ENCODE measurements around the gene ADGRL3. TPM values are rescaled to one million over a fixed set of nuclear protein-coding genes. Genes with fewer than 3 reads are reported as not detected.

The ADGRL3 gene
- total and polyA plus RNA-seq, 4 donors = 0.07 to 1.7 (median 0.82) TPM

DNA sequence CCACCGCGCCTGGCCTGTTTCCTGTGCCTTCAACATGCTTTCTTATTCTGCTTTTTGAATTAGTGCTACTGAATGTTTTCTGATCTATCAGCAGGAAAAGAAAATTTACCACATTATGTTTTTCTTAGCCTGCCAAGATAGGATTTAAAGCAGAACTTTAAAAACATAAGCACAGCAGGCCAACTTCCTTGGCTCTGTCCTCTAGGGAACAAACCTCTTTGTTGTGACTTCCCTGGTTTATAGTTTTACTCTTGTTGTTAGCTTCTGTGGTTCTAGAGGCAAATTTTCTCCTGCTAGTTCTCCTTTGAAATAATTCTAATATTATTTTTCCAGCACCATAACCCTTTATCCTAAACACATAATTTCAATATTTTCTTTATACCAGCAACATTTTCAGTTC, 605.1 kb downstream of the ADGRL3 start:
- Histone ChIP-seq H3K27ac (ENCODE audit: low read depth in 1 of 2, low read length in 2 of 2) (no peak overlapping the region), H3K4me1 (ENCODE audit: control insufficient read depth in 4 of 4, insufficient read depth in 4 of 4, low read length in 3 of 4) (peaks cover 0 to 4% (median 3%) of the 10 kb centered on the region in 4 donors), H3K36me3 (ENCODE audit: control insufficient read depth in 4 of 4, insufficient read depth in 3 of 4, low read depth in 1 of 4, low read length in 3 of 4) (no peaks in the 10 kb centered on the region), H3K27me3 (ENCODE audit: control insufficient read depth in 4 of 4, insufficient read depth in 4 of 4, low read length in 3 of 4) (no peaks in the 10 kb centered on the region), H3K9ac (ENCODE audit: low read depth in 1 of 2, low read length in 2 of 2) (no peak overlapping the region), H3K4me3 (ENCODE audit: low read depth in 1 of 3, low read length in 3 of 3) (no peak overlapping the region), H3K9me3 (ENCODE audit: control insufficient read depth in 4 of 4, low read length in 3 of 4) (no peaks in the 10 kb centered on the region)
- TF ChIP-seq YY1 (IDR thresholded peaks at IDR 0.05) = no peak
- TF ChIP-seq, protein P1, sequence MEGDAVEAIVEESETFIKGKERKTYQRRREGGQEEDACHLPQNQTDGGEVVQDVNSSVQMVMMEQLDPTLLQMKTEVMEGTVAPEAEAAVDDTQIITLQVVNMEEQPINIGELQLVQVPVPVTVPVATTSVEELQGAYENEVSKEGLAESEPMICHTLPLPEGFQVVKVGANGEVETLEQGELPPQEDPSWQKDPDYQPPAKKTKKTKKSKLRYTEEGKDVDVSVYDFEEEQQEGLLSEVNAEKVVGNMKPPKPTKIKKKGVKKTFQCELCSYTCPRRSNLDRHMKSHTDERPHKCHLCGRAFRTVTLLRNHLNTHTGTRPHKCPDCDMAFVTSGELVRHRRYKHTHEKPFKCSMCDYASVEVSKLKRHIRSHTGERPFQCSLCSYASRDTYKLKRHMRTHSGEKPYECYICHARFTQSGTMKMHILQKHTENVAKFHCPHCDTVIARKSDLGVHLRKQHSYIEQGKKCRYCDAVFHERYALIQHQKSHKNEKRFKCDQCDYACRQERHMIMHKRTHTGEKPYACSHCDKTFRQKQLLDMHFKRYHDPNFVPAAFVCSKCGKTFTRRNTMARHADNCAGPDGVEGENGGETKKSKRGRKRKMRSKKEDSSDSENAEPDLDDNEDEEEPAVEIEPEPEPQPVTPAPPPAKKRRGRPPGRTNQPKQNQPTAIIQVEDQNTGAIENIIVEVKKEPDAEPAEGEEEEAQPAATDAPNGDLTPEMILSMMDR (IDR thresholded peaks at IDR 0.05; ENCODE audit: low read depth, low read length, missing input control) = no peak
- no peak for TF ChIP-seq GABPA (IDR thresholded peaks at IDR 0.05 in 1 of 2, conservative IDR thresholded peaks at IDR 0.05 in 1 of 2)
- TF ChIP-seq, protein P2, sequence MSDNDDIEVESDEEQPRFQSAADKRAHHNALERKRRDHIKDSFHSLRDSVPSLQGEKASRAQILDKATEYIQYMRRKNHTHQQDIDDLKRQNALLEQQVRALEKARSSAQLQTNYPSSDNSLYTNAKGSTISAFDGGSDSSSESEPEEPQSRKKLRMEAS (IDR thresholded peaks at IDR 0.05) = no peak
- TF ChIP-seq, protein P3, sequence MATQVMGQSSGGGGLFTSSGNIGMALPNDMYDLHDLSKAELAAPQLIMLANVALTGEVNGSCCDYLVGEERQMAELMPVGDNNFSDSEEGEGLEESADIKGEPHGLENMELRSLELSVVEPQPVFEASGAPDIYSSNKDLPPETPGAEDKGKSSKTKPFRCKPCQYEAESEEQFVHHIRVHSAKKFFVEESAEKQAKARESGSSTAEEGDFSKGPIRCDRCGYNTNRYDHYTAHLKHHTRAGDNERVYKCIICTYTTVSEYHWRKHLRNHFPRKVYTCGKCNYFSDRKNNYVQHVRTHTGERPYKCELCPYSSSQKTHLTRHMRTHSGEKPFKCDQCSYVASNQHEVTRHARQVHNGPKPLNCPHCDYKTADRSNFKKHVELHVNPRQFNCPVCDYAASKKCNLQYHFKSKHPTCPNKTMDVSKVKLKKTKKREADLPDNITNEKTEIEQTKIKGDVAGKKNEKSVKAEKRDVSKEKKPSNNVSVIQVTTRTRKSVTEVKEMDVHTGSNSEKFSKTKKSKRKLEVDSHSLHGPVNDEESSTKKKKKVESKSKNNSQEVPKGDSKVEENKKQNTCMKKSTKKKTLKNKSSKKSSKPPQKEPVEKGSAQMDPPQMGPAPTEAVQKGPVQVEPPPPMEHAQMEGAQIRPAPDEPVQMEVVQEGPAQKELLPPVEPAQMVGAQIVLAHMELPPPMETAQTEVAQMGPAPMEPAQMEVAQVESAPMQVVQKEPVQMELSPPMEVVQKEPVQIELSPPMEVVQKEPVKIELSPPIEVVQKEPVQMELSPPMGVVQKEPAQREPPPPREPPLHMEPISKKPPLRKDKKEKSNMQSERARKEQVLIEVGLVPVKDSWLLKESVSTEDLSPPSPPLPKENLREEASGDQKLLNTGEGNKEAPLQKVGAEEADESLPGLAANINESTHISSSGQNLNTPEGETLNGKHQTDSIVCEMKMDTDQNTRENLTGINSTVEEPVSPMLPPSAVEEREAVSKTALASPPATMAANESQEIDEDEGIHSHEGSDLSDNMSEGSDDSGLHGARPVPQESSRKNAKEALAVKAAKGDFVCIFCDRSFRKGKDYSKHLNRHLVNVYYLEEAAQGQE (IDR thresholded peaks at IDR 0.05) = no peak
- no peak for TF ChIP-seq FOXA1 (IDR thresholded peaks at IDR 0.05)
- no peak for TF ChIP-seq JUND (IDR thresholded peaks at IDR 0.05)
- no peak for TF ChIP-seq FOXA2 (IDR thresholded peaks at IDR 0.05)
- TF ChIP-seq RXRA (IDR thresholded peaks at IDR 0.05) = no peak
- TF ChIP-seq EGR1 (IDR thresholded peaks at IDR 0.05; ENCODE audit: low read depth in 2 of 2) = no peak
- TF ChIP-seq SP1 (IDR thresholded peaks at IDR 0.05) = no peak
- TF ChIP-seq, protein P4, sequence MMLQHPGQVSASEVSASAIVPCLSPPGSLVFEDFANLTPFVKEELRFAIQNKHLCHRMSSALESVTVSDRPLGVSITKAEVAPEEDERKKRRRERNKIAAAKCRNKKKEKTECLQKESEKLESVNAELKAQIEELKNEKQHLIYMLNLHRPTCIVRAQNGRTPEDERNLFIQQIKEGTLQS (IDR thresholded peaks at IDR 0.05) = no peak
- no peak for TF ChIP-seq NR2F2 (IDR thresholded peaks at IDR 0.05)
- no peak for TF ChIP-seq HNF4G (IDR thresholded peaks at IDR 0.05)
- TF ChIP-seq HNF4A (conservative IDR thresholded peaks at IDR 0.05) = no peak
- TF ChIP-seq, protein P5, sequence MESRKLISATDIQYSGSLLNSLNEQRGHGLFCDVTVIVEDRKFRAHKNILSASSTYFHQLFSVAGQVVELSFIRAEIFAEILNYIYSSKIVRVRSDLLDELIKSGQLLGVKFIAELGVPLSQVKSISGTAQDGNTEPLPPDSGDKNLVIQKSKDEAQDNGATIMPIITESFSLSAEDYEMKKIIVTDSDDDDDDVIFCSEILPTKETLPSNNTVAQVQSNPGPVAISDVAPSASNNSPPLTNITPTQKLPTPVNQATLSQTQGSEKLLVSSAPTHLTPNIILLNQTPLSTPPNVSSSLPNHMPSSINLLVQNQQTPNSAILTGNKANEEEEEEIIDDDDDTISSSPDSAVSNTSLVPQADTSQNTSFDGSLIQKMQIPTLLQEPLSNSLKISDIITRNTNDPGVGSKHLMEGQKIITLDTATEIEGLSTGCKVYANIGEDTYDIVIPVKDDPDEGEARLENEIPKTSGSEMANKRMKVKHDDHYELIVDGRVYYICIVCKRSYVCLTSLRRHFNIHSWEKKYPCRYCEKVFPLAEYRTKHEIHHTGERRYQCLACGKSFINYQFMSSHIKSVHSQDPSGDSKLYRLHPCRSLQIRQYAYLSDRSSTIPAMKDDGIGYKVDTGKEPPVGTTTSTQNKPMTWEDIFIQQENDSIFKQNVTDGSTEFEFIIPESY (IDR thresholded peaks at IDR 0.05) = no peak
- no peak for TF ChIP-seq TAF1 (conservative IDR thresholded peaks at IDR 0.05)
- WGBS = 95% methylated on average over 2 of the region's 2 CpGs
- no peak for DNase-seq (ENCODE audit: low spot score)

All from liver (tissue), 9 donors.